ENCODE measurements around the gene ENTPD3.

ENTPD3 gene

GRCh38 chr3:40404591-40405198 is 17.7 kb downstream of the ENTPD3 start:
- Histone ChIP-seq H3K36me3 (no peaks in the 10 kb centered on the region), H3K4me1 (ENCODE audit: control insufficient read depth in 1 of 2, insufficient read depth in 1 of 2, low read depth in 1 of 2, low read length in 1 of 2) (no peaks in the 10 kb centered on the region), H3K27me3 (no peaks in the 10 kb centered on the region), H3K4me3 (ENCODE audit: low read depth in 1 of 2, low read length in 1 of 2) (no peak overlapping the region), H3K27ac (no peak overlapping the region), H3K9me3 (no peaks in the 10 kb centered on the region)
- no peak for TF ChIP-seq CTCF (IDR thresholded peaks at IDR 0.05)

- H3K36me3 ChIP-seq = no peaks in the 10 kb centered on the region
- H3K27me3 ChIP-seq = no peaks in the 10 kb centered on the region
- no peaks in the 10 kb centered on the region for H3K4me1 ChIP-seq (ENCODE audit: control insufficient read depth in 1 of 2, insufficient read depth in 1 of 2, low read depth in 1 of 2, low read length in 1 of 2)
Measured at GRCh38 chr3:40407007-40407406, 20.0 kb downstream of the ENTPD3 start.

GRCh38 chr3:40407611-40408010 is 20.6 kb downstream of the ENTPD3 start:
- Histone ChIP-seq H3K9me3 (no peaks in the 10 kb centered on the region), H3K4me3 (ENCODE audit: low read depth in 1 of 2, low read length in 1 of 2) (no peak overlapping the region), H3K27ac (no peak overlapping the region), H3K4me1 (ENCODE audit: control insufficient read depth in 1 of 2, insufficient read depth in 1 of 2, low read depth in 1 of 2, low read length in 1 of 2) (no peaks in the 10 kb centered on the region), H3K36me3 (no peaks in the 10 kb centered on the region), H3K27me3 (no peaks in the 10 kb centered on the region)
- no peak for TF ChIP-seq CTCF (IDR thresholded peaks at IDR 0.05)

More at GRCh38 chr3:40407007-40407406, 20.0 kb downstream of the ENTPD3 start:
- Histone ChIP-seq H3K27ac (no peak overlapping the region), H3K4me3 (ENCODE audit: low read depth in 1 of 2, low read length in 1 of 2) (no peak overlapping the region), H3K9me3 (no peaks in the 10 kb centered on the region)
- no peak for TF ChIP-seq CTCF (IDR thresholded peaks at IDR 0.05)

- H3K9me3 ChIP-seq = no peaks in the 10 kb centered on the region
- no peak for TF ChIP-seq CTCF (IDR thresholded peaks at IDR 0.05)
- H3K27ac ChIP-seq = no peak overlapping the region
- peaks cover 33% of the 10 kb centered on the region for H3K27me3 ChIP-seq
- H3K36me3 ChIP-seq = no peaks in the 10 kb centered on the region
- no peak overlapping the region for H3K4me3 ChIP-seq (ENCODE audit: low read depth in 1 of 2, low read length in 1 of 2)
- no peaks in the 10 kb centered on the region for H3K4me1 ChIP-seq (ENCODE audit: control insufficient read depth in 1 of 2, insufficient read depth in 1 of 2, low read depth in 1 of 2, low read length in 1 of 2)
Measured at GRCh38 chr3:40414270-40414669, 27.3 kb downstream of the ENTPD3 start.

GRCh38 chr3:40417845-40418543 is 31.0 kb downstream of the ENTPD3 start:
- H3K27me3 ChIP-seq = peaks cover 30% of the 10 kb centered on the region
- H3K4me1 ChIP-seq (ENCODE audit: control insufficient read depth in 1 of 2, insufficient read depth in 1 of 2, low read depth in 1 of 2, low read length in 1 of 2) = no peaks in the 10 kb centered on the region
- TF ChIP-seq CTCF (IDR thresholded peaks at IDR 0.05) = no peak
- H3K9me3 ChIP-seq = no peaks in the 10 kb centered on the region
- H3K27ac ChIP-seq = no peak overlapping the region
- H3K36me3 ChIP-seq = no peaks in the 10 kb centered on the region
- H3K4me3 ChIP-seq (ENCODE audit: low read depth in 1 of 2, low read length in 1 of 2) = no peak overlapping the region

All from neutrophil (primary cell).